Choroid plexus epithelial cell (primary cell): ENCODE data around the gene RNF223.

Experiments
- DNase-seq: peaks from one replicate; pipeline ENCODE4 v3.0.0-alpha.2; 2010; ENCODE audit warnings: low read depth
- H3K4me3 ChIP-seq: 2 replicates; pipeline ENCODE4 v1.5.1; 2011; ENCODE audit warnings: low read depth, mild to moderate bottlenecking, control low read depth, low read length, moderate library complexity
- CTCF ChIP-seq: conservative IDR thresholded peaks from 2 replicates; pipeline ENCODE4 v1.5.1; 2011; ENCODE audit warnings: low read depth, mild to moderate bottlenecking, control low read depth, inconsistent platforms, low read length, moderate library complexity

The RNF223 gene

GRCh38 chr1:1063261-1063944 is 10.7 kb downstream of the RNF223 start:
- no peak for TF ChIP-seq CTCF
- no peak for DNase-seq
- no peak overlapping the region for H3K4me3 ChIP-seq

- peak; percentile 41 for DNase-seq
- H3K4me3 ChIP-seq = no peak overlapping the region
- TF ChIP-seq CTCF = no peak
Measured at GRCh38 chr1:1062348-1063163, 11.6 kb downstream of the RNF223 start.

GRCh38 chr1:1061682-1062345 is 12.3 kb downstream of the RNF223 start:
- no peak for DNase-seq
- TF ChIP-seq CTCF = no peak

GRCh38 chr1:1060281-1061000 is 13.7 kb downstream of the RNF223 start:
- no peak for TF ChIP-seq CTCF
- H3K4me3 ChIP-seq = no peak overlapping the region
- no peak for DNase-seq

More at GRCh38 chr1:1061682-1062345, 12.3 kb downstream of the RNF223 start:
- no peak overlapping the region for H3K4me3 ChIP-seq

- peak; percentile 72 for DNase-seq
- peak overlapping the region; percentile 54 for H3K4me3 ChIP-seq
- TF ChIP-seq CTCF = no peak
Measured at GRCh38 chr1:1059494-1060280, 14.4 kb downstream of the RNF223 start.

DNA sequence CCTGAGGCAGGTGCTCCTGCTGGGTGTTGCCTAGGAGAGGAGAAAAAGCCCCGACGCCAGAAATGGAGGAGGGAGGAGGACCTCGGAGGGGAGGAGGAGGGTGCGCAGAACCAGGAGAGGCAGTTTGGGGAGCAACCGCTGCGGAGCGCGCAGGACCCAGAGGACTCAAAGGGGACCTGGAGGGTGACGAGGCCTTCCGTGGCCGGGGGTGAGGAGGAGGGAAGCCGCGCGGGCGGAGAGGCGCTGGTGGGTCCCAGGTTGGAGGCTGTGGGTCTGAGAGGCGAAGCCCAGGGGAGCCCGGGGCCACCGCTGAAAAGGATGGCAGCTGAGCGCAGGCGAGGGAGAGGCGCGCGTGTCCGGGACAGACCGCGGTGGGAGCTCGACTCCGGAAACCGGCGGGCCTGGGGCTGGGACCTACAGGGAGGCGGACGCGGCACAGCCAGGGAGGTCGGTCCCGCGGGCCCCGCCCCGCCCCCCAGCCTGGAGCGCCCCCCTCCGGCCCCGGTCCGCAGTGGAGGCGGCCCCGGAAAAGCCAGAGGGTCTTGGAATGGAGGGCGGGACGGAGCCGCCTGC is 15.1 kb downstream of the RNF223 start:
- DNase-seq = no peak
- H3K4me3 ChIP-seq = peak overlapping the region; percentile 54
- peak; percentile 19 for TF ChIP-seq CTCF
